ENCODE data around the gene FMN2. TPM values are rescaled to one million over a fixed set of nuclear protein-coding genes. Genes with fewer than 3 reads are reported as not detected.

The FMN2 gene
- total RNA-seq, 1 donor: 34.5 TPM

DNA sequence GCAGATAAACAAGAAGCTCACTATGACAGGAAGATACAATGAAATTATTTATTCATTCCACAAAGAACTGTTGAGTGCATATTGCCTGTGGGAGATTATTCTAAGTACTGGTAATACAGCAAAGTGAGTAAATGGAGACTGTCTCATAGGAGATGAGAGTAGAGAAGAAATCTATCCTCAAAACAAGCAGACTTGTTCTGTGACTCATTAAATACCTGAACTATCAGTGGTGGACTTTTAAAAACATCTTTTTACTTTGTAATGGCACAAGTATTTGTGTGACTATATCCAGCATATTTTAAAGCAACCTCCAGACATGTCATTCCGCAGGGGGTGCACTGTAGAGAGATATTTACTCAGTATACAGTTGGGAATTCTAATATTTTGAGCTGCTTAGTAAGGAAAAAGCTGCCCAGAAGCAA lies 259.2 kb downstream of the FMN2 start:
- no peak for TF ChIP-seq CTCF (IDR thresholded peaks at IDR 0.05; ENCODE audit: insufficient read depth, low read length)
- no peak overlapping the region for H3K4me3 ChIP-seq (ENCODE audit: low read depth, low read length)
- peak; percentile 84 for DNase-seq (ENCODE audit: low read depth)

GRCh38 chr1:240351690-240352089 lies 260.0 kb downstream of the FMN2 start:
- no peak for DNase-seq (ENCODE audit: low read depth)
- no peak overlapping the region for H3K4me3 ChIP-seq (ENCODE audit: low read depth, low read length)
- TF ChIP-seq CTCF (IDR thresholded peaks at IDR 0.05; ENCODE audit: insufficient read depth, low read length): no peak

- TF ChIP-seq CTCF (IDR thresholded peaks at IDR 0.05; ENCODE audit: insufficient read depth, low read length): no peak
- no peak for DNase-seq (ENCODE audit: low read depth)
- no peak overlapping the region for H3K4me3 ChIP-seq (ENCODE audit: low read depth, low read length)
Measured at GRCh38 chr1:240352769-240353168, 261.1 kb downstream of the FMN2 start.

DNA sequence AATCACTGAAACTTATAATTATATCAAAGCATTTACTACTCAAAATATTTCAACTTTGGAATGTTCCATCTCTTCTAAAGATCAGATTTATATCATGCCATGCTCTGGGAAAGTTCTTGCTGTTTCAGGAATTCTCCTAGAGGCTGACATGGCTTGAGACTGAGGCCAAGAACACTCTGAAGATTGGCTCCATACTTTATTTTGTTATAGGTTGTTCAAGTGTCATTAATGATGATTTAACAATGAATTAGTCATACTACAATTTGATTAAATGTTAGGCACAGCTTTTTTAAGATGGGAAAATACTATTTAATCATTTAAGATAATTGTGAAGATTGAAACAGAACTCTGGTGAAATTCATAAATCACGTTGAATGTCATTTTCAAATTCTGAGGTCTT lies 264.9 kb downstream of the FMN2 start:
- peak; percentile 20 for DNase-seq (ENCODE audit: low read depth)
- TF ChIP-seq CTCF (IDR thresholded peaks at IDR 0.05; ENCODE audit: insufficient read depth, low read length): no peak
- H3K4me3 ChIP-seq (ENCODE audit: low read depth, low read length): no peak overlapping the region

DNA sequence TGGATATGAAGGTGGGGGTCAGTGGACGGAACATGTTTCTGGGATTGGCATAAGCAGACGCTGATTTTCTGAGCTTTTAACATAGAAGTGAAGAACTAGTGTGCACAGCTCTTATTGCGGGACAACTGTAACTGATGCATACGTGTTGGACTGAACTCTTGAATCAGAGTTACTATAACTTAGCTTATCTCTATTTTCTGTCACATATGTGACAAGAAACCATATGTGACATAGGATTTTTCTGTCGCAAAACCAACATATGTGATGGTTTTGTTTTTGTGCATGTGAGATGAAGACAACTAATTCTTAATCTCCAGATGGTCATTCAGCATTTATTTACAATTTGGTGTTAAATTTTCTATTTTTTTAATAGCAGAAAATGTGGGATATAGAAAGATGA lies 270.4 kb downstream of the FMN2 start:
- no peak overlapping the region for H3K4me3 ChIP-seq (ENCODE audit: low read depth, low read length)
- TF ChIP-seq CTCF (IDR thresholded peaks at IDR 0.05; ENCODE audit: insufficient read depth, low read length): no peak
- no peak for DNase-seq (ENCODE audit: low read depth)

DNA sequence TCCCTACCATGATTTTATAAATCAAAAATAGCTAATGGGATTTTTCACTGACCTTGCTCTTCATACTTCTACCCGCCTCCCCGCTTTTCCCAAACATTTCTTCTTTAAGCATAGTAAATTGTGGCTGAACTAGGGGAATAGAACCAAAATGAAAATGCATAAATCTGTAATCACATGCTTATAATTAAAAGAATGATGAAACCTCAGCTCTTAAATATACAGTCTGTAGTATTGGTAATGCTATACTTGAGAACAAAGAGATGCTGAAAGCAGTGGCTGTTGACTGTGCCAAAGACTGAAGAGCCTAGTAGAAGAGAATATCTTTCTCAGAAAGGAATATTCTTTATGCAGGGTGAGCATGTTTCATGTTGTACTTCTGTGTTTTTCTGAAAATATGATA lies 271.1 kb downstream of the FMN2 start:
- no peak for DNase-seq (ENCODE audit: low read depth)
- TF ChIP-seq CTCF (IDR thresholded peaks at IDR 0.05; ENCODE audit: insufficient read depth, low read length): no peak

DNA sequence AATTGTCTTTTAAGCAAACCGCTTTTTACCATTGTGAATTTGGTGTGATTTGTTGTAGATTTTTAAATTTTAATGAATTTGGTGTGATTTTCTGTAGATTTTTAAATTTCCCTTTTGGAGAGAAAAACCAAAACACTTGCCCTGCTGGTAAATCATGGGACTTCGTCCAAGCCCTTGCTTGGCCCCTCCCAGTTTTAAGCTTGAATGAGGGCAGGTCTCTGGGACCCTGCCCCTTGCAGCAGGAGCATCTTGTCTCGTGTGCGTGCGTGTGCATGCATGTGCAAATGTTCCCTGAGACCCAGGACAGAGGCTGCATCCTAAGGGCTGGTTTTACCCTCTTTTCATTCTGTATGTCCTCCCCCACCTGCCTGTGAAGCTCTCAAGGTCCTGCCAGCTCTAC lies 271.6 kb downstream of the FMN2 start:
- TF ChIP-seq CTCF (IDR thresholded peaks at IDR 0.05; ENCODE audit: insufficient read depth, low read length): no peak
- no peak for DNase-seq (ENCODE audit: low read depth)
- H3K4me3 ChIP-seq (ENCODE audit: low read depth, low read length): no peak overlapping the region

More for the DNA sequence above, 271.1 kb downstream of the FMN2 start:
- H3K4me3 ChIP-seq (ENCODE audit: low read depth, low read length): no peak overlapping the region
